SK-N-SH treated with all-trans-retinoic acid at 6 μM for 48 hours (cell line): Measurements from ENCODE around the gene TMIGD3.

Experiments used
- ATAC-seq: fragments of 200-7000 bp; cut with Tn5 transposase; 3 replicates; pipeline ENCODE4 v1.9.1; 2020; ENCODE audit warnings: mild to moderate bottlenecking, moderate library complexity
- ARNTL ChIP-seq: fragments of 450-650 bp; formaldehyde crosslinking; IDR thresholded peaks from 2 replicates; pipeline ENCODE4 v1.5.0; 2020; ENCODE audit warnings: low read depth, mild to moderate bottlenecking, moderate library complexity, borderline replicate concordance
- CSDC2 ChIP-seq: fragments of 250-450 bp; sonication (Bioruptor Pico); IDR thresholded peaks from 2 replicates; pipeline ENCODE4 v1.5.0; 2020; ENCODE audit warnings: mild to moderate bottlenecking, moderate library complexity
- GLIS3 ChIP-seq: fragments of 250-450 bp; sonication (Bioruptor Pico); IDR thresholded peaks from 2 replicates; pipeline ENCODE4 v1.5.0; 2020; ENCODE audit warnings: mild to moderate bottlenecking, moderate library complexity
- PPARA ChIP-seq: fragments of 250-450 bp; sonication (Bioruptor Pico); IDR thresholded peaks from 2 replicates; pipeline ENCODE4 v1.5.0; 2020; ENCODE audit warnings: mild to moderate bottlenecking, borderline replicate concordance
- RARB ChIP-seq: fragments of 250-450 bp; sonication (Bioruptor Pico); IDR thresholded peaks from 2 replicates; pipeline ENCODE4 v1.8.0; 2021; ENCODE audit warnings: mild to moderate bottlenecking, moderate library complexity
- SNAI2 ChIP-seq: fragments of 250-450 bp; sonication (Bioruptor Pico); IDR thresholded peaks from 2 replicates; pipeline ENCODE4 v1.5.0; 2020; ENCODE audit warnings: mild to moderate bottlenecking, moderate library complexity
- TCF4 ChIP-seq: fragments of 250-450 bp; sonication (Bioruptor Pico); IDR thresholded peaks from 2 replicates; pipeline ENCODE4 v1.8.0; 2021; ENCODE audit warnings: mild to moderate bottlenecking, moderate library complexity, borderline replicate concordance
- ZC3H10 ChIP-seq: fragments of 250-450 bp; sonication (Bioruptor Pico); IDR thresholded peaks from 2 replicates; pipeline ENCODE4 v1.5.1; 2021; ENCODE audit warnings: mild to moderate bottlenecking, moderate library complexity
- ZFP3 ChIP-seq: fragments of 250-450 bp; sonication (Bioruptor Pico); IDR thresholded peaks from 2 replicates; pipeline ENCODE4 v1.5.0; 2020; ENCODE audit warnings: mild to moderate bottlenecking, moderate library complexity
- ZNF565 ChIP-seq: fragments of 450-650 bp; formaldehyde crosslinking; conservative IDR thresholded peaks from 2 replicates; pipeline ENCODE4 v1.5.0; 2020; ENCODE audit warnings: low read depth, mild to moderate bottlenecking, moderate library complexity
- ZNF70 ChIP-seq: fragments of 450-650 bp; formaldehyde crosslinking; IDR thresholded peaks from 2 replicates; pipeline ENCODE4 v1.5.0; 2020; ENCODE audit warnings: mild to moderate bottlenecking, moderate library complexity
- ZNF8 ChIP-seq: fragments of 450-650 bp; formaldehyde crosslinking; IDR thresholded peaks from 2 replicates; pipeline ENCODE4 v1.5.0; 2020; ENCODE audit warnings: mild to moderate bottlenecking, moderate library complexity
- TF ChIP-seq, protein P1 (sequence below): fragments of 250-450 bp; sonication (Bioruptor Pico); IDR thresholded peaks from 2 replicates; pipeline ENCODE4 v1.8.0; 2021; ENCODE audit warnings: low read depth, mild to moderate bottlenecking, moderate library complexity, borderline replicate concordance
- TF ChIP-seq, protein P2 (sequence below): fragments of 250-450 bp; sonication (Bioruptor Pico); IDR thresholded peaks from 2 replicates; pipeline ENCODE4 v1.5.1; 2021; ENCODE audit warnings: mild to moderate bottlenecking, moderate library complexity
- TF ChIP-seq, protein P3 (sequence below): fragments of 250-450 bp; sonication (Bioruptor Pico); IDR thresholded peaks from 2 replicates; pipeline ENCODE4 v1.8.0; 2020; ENCODE audit warnings: mild to moderate bottlenecking, moderate library complexity, borderline replicate concordance
- TF ChIP-seq, protein P4 (sequence below): fragments of 250-450 bp; sonication (Bioruptor Pico); IDR thresholded peaks from 2 replicates; pipeline ENCODE4 v1.5.0; 2020; ENCODE audit warnings: mild to moderate bottlenecking, moderate library complexity
- TF ChIP-seq, protein P5 (sequence below): fragments of 250-450 bp; sonication (Bioruptor Pico); IDR thresholded peaks from 2 replicates; pipeline ENCODE4 v1.5.1; 2020; ENCODE audit warnings: low read depth, mild to moderate bottlenecking, moderate library complexity

Gene TMIGD3

DNA sequence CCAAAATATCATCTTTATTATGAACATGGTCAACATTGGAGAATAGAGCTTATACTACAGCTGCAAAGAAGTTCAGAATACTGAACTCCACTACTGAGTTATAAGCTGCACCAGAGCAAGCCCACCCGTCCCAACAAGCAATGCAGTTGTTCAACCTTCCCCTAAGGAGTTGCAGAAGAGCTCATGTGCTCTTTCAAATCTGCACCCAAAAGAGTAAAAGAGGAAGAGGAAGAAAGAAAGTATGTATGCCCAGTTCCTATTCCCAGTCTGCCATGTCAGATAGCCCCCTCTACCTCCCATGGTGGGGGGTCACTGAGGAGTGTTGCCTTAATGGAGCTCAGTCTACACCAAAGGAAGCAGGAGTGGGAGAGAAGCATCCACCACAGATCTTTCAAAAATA, 22.8 kb downstream of the TMIGD3 start:
- TF ChIP-seq ZNF70: no peak
- TF ChIP-seq, protein P1, sequence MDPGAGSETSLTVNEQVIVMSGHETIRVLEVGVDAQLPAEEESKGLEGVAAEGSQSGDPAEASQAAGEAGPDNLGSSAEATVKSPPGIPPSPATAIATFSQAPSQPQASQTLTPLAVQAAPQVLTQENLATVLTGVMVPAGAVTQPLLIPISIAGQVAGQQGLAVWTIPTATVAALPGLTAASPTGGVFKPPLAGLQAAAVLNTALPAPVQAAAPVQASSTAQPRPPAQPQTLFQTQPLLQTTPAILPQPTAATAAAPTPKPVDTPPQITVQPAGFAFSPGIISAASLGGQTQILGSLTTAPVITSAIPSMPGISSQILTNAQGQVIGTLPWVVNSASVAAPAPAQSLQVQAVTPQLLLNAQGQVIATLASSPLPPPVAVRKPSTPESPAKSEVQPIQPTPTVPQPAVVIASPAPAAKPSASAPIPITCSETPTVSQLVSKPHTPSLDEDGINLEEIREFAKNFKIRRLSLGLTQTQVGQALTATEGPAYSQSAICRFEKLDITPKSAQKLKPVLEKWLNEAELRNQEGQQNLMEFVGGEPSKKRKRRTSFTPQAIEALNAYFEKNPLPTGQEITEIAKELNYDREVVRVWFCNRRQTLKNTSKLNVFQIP (CRISPR knock-in tag): no peak
- TF ChIP-seq PPARA (CRISPR knock-in tag): no peak
- TF ChIP-seq ZC3H10 (CRISPR knock-in tag): no peak
- TF ChIP-seq ZFP3 (CRISPR knock-in tag): no peak
- no peak for TF ChIP-seq ARNTL (CRISPR knock-in tag)
- no peak for TF ChIP-seq TCF4 (CRISPR knock-in tag)
- no peak for TF ChIP-seq GLIS3 (CRISPR knock-in tag)
- TF ChIP-seq ZNF565: no peak
- no peak for TF ChIP-seq ZNF8 (CRISPR knock-in tag)
- no peak for TF ChIP-seq RARB
- TF ChIP-seq CSDC2 (CRISPR knock-in tag): no peak
- ATAC-seq: no peak

DNA sequence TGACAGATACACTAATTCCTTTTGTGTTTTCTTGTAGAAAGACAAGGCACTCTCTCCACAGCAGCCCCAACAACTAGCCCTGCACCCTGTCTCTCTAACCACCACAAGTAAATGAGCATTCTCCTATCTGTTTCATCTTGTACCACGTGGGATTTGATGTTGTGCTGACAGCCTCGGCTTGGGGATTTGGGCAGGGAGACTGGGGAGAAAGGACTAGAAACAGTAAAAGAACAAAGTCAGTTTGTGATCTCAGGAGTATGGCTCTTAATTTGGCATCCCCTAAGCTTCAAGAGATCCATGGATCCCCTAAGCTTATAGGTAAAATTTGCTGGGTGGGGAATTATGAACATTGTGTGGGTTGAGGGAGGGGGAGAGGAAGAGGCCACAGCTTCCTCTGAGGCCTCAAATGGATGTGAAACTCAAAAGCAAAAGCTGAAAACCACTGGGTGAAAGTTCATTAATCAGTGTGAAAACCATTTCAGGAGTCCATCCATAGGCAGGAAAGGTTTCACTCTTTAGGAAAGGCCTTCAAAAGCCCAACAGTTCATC, 26.6 kb downstream of the TMIGD3 start:
- ATAC-seq: no peak

DNA sequence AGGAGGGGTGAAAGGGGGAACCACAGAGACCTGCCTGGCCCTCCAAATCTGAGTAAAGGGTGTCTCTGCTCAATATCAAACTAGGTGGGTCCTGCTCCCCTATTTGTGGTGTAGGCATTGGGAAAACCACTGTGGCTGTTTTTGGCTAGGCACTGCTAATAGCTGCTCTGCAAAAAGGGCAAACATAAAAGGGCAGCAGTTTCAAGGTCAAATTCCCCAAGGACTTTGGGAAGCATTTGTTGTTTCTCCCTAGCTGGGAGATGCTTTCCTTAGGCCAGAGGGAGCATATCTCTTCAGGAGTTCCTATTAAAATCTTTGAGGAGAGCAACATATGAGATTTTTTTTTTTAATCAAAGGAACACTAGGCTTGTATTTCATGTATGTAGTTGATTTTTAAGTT, 27.2 kb downstream of the TMIGD3 start:
- ATAC-seq: no peak
- TF ChIP-seq ZNF70 (no peak), ZNF565 (no peak), ARNTL (CRISPR knock-in tag) (no peak), RARB (no peak), ZC3H10 (CRISPR knock-in tag) (no peak), ZNF8 (CRISPR knock-in tag) (no peak)
- TF ChIP-seq, protein P2, sequence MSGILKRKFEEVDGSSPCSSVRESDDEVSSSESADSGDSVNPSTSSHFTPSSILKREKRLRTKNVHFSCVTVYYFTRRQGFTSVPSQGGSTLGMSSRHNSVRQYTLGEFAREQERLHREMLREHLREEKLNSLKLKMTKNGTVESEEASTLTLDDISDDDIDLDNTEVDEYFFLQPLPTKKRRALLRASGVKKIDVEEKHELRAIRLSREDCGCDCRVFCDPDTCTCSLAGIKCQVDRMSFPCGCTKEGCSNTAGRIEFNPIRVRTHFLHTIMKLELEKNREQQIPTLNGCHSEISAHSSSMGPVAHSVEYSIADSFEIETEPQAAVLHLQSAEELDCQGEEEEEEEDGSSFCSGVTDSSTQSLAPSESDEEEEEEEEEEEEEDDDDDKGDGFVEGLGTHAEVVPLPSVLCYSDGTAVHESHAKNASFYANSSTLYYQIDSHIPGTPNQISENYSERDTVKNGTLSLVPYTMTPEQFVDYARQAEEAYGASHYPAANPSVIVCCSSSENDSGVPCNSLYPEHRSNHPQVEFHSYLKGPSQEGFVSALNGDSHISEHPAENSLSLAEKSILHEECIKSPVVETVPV (CRISPR knock-in tag): no peak
- TF ChIP-seq, protein P3, sequence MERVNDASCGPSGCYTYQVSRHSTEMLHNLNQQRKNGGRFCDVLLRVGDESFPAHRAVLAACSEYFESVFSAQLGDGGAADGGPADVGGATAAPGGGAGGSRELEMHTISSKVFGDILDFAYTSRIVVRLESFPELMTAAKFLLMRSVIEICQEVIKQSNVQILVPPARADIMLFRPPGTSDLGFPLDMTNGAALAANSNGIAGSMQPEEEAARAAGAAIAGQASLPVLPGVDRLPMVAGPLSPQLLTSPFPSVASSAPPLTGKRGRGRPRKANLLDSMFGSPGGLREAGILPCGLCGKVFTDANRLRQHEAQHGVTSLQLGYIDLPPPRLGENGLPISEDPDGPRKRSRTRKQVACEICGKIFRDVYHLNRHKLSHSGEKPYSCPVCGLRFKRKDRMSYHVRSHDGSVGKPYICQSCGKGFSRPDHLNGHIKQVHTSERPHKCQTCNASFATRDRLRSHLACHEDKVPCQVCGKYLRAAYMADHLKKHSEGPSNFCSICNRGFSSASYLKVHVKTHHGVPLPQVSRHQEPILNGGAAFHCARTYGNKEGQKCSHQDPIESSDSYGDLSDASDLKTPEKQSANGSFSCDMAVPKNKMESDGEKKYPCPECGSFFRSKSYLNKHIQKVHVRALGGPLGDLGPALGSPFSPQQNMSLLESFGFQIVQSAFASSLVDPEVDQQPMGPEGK (CRISPR knock-in tag): no peak
- TF ChIP-seq, protein P4, sequence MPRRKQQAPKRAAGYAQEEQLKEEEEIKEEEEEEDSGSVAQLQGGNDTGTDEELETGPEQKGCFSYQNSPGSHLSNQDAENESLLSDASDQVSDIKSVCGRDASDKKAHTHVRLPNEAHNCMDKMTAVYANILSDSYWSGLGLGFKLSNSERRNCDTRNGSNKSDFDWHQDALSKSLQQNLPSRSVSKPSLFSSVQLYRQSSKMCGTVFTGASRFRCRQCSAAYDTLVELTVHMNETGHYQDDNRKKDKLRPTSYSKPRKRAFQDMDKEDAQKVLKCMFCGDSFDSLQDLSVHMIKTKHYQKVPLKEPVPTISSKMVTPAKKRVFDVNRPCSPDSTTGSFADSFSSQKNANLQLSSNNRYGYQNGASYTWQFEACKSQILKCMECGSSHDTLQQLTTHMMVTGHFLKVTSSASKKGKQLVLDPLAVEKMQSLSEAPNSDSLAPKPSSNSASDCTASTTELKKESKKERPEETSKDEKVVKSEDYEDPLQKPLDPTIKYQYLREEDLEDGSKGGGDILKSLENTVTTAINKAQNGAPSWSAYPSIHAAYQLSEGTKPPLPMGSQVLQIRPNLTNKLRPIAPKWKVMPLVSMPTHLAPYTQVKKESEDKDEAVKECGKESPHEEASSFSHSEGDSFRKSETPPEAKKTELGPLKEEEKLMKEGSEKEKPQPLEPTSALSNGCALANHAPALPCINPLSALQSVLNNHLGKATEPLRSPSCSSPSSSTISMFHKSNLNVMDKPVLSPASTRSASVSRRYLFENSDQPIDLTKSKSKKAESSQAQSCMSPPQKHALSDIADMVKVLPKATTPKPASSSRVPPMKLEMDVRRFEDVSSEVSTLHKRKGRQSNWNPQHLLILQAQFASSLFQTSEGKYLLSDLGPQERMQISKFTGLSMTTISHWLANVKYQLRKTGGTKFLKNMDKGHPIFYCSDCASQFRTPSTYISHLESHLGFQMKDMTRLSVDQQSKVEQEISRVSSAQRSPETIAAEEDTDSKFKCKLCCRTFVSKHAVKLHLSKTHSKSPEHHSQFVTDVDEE (CRISPR knock-in tag): no peak

More for the DNA sequence above, 26.6 kb downstream of the TMIGD3 start:
- TF ChIP-seq CSDC2 (CRISPR knock-in tag) (no peak), ZNF8 (CRISPR knock-in tag) (no peak), ARNTL (CRISPR knock-in tag) (no peak), TCF4 (CRISPR knock-in tag) (no peak), SNAI2 (no peak)
- TF ChIP-seq, protein P5, sequence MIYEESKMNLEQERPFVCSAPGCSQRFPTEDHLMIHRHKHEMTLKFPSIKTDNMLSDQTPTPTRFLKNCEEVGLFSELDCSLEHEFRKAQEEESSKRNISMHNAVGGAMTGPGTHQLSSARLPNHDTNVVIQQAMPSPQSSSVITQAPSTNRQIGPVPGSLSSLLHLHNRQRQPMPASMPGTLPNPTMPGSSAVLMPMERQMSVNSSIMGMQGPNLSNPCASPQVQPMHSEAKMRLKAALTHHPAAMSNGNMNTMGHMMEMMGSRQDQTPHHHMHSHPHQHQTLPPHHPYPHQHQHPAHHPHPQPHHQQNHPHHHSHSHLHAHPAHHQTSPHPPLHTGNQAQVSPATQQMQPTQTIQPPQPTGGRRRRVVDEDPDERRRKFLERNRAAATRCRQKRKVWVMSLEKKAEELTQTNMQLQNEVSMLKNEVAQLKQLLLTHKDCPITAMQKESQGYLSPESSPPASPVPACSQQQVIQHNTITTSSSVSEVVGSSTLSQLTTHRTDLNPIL (CRISPR knock-in tag): no peak
- TF ChIP-seq, protein P1 (CRISPR knock-in tag): no peak
- TF ChIP-seq, all 23 proteins: peak for 0
